LNCaP clone FGC (cell line): ENCODE results near the gene HDAC1.

Experiments used
- DNase-seq: peaks from one replicate; pipeline ENCODE4 v3.0.0-alpha.2; 2011; ENCODE audit warnings: low read depth
- H3K4me3 ChIP-seq: 2 replicates; pipeline ENCODE4 v1.5.1; 2011; ENCODE audit warnings: mild to moderate bottlenecking, low read depth, low read length, control low read depth
- TF ChIP-seq, protein P1 (sequence below): IDR thresholded peaks from 2 replicates; pipeline ENCODE4 v1.5.1; 2012; ENCODE audit warnings: mild to moderate bottlenecking; ENCODE audit not compliant: control insufficient read depth, insufficient read depth; ENCODE audit errors: extremely low read depth

HDAC1 gene

GRCh38 chr1:32341186-32341757 lies 49.4 kb downstream of the HDAC1 start:
- no peak for DNase-seq
- no peak overlapping the region for H3K4me3 ChIP-seq
- TF ChIP-seq, protein P1, sequence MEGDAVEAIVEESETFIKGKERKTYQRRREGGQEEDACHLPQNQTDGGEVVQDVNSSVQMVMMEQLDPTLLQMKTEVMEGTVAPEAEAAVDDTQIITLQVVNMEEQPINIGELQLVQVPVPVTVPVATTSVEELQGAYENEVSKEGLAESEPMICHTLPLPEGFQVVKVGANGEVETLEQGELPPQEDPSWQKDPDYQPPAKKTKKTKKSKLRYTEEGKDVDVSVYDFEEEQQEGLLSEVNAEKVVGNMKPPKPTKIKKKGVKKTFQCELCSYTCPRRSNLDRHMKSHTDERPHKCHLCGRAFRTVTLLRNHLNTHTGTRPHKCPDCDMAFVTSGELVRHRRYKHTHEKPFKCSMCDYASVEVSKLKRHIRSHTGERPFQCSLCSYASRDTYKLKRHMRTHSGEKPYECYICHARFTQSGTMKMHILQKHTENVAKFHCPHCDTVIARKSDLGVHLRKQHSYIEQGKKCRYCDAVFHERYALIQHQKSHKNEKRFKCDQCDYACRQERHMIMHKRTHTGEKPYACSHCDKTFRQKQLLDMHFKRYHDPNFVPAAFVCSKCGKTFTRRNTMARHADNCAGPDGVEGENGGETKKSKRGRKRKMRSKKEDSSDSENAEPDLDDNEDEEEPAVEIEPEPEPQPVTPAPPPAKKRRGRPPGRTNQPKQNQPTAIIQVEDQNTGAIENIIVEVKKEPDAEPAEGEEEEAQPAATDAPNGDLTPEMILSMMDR = no peak

DNA sequence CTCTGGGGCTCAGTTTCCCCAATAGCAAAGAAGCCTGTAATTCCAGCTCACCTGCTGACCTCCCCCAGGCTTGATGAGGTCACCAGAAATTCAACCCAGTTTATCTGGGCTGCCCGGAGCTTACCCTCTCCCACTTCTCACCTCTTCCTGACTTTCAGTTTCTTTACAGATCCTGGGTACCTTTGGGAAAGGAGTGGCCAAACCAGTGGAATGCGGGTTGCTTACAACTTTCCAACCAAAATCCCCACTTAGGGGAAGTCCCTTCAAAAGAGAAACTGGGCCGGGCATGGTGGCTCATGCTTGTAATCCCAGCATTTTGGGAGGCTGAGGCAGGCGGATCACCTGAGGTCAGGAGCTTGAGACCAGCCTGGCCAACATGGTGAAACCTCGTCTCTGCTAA lies 50.1 kb downstream of the HDAC1 start:
- TF ChIP-seq, protein P1 = no peak
- DNase-seq = no peak
- H3K4me3 ChIP-seq = no peak overlapping the region

DNA sequence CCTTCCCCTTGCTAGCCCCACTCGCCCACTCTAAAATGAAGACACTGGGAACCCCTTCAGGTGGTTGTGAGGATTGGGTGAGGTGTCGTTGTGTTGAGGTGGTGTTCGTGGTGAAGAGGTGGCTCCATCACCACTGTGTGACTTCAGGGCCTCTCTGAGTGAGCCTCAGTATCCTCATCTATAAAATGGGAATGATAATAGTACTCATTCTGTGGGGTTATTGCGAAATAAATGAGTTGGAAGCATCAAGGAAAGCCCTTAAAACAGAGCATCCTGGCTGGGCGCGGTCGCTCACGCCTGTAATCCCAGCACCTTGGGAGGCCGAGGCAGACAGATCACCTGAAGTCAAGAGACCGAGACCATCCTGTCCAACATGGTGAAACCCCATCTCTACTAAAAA lies 50.8 kb downstream of the HDAC1 start:
- TF ChIP-seq, protein P1 = no peak
- DNase-seq = no peak
- H3K4me3 ChIP-seq = no peak overlapping the region

- no peak overlapping the region for H3K4me3 ChIP-seq
- TF ChIP-seq, protein P1 = no peak
- DNase-seq = no peak
Measured at GRCh38 chr1:32345289-32345827, 53.5 kb downstream of the HDAC1 start.

GRCh38 chr1:32346532-32347157 lies 54.8 kb downstream of the HDAC1 start:
- H3K4me3 ChIP-seq = no peak overlapping the region
- no peak for DNase-seq
- TF ChIP-seq, protein P1 = no peak

DNA sequence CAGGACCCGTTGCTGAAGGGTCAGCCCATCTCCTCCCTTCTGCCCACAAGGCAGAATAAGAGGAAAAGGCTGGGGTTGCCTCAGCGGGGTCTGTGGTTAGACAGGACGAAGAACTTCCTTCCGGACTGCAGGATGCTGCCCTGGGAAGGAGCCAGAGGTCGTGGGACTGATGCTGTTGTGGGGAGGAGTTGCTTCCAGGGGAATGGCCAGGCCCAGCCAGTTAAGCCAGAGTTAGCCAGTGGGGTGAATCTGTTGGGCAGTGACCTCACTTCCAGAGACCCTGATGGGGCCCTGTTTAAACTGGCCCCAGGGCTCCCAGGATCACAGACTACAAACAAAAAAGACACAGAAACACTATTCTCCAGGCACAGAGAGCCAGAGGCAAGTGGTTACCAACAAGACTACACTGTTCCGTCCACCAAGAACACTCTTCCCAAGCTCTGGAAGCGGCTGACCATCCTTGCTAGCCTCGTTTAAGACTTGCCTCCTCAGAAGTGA lies 57.4 kb downstream of the HDAC1 start:
- no peak for DNase-seq
- no peak overlapping the region for H3K4me3 ChIP-seq
- TF ChIP-seq, protein P1 = no peak
